Keratinocyte (primary cell): ENCODE results near the gene KRTAP4-7. TPM values are rescaled to one million over a fixed set of nuclear protein-coding genes. Genes with fewer than 3 reads are reported as not detected.

Experiments
- DNase-seq: peaks from one replicate; pipeline ENCODE4 v3.0.0-alpha.2; 2011; ENCODE audit warnings: low read depth, missing footprints, low spot score
- FAIRE-seq: peaks from 2 replicates; lab custom pipeline; 2011; peaks lifted over from hg19 to GRCh38; lab: Jason Lieb, UNC
- H2AFZ ChIP-seq: 2 replicates; pipeline ENCODE4 v1.6.0; 2012; ENCODE audit warnings: low read length, control low read depth, inconsistent platforms; ENCODE audit not compliant: control insufficient read depth
- H3K27ac ChIP-seq: 2 replicates; pipeline ENCODE4 v1.5.1; 2011; ENCODE audit warnings: low read length; ENCODE audit not compliant: control insufficient read depth, insufficient read depth
- H3K27me3 ChIP-seq: 3 replicates; pipeline ENCODE4 v1.6.0; 2011; ENCODE audit warnings: low read length; ENCODE audit not compliant: control insufficient read depth, insufficient read depth; ENCODE audit errors: extremely low read depth
- H3K36me3 ChIP-seq, 2 experiments: 2 replicates in 1 of 2; 3 replicates in 1 of 2; pipeline ENCODE4 v1.5.1; 2011; ENCODE audit warnings: low read length in 2 of 2, mild to moderate bottlenecking in 1 of 2; ENCODE audit not compliant: control insufficient read depth in 2 of 2, insufficient read depth in 2 of 2; ENCODE audit errors: extremely low read depth in 1 of 2
- H3K4me1 ChIP-seq: 3 replicates; pipeline ENCODE4 v1.5.1; 2011; ENCODE audit warnings: low read length; ENCODE audit not compliant: control insufficient read depth, insufficient read depth; ENCODE audit errors: extremely low read depth
- H3K4me2 ChIP-seq: 3 replicates; pipeline ENCODE4 v1.6.0; 2011; ENCODE audit warnings: low read depth, low read length; ENCODE audit not compliant: control insufficient read depth, insufficient read depth; ENCODE audit errors: extremely low read depth
- H3K4me3 ChIP-seq, 3 experiments: fragments of 200-600 bp in 1 of 3; sonication (generic) in 1 of 3; 2 replicates in 2 of 3; 3 replicates in 1 of 3; pipeline ENCODE4 v1.5.1; 2011 to 2016; ENCODE audit warnings: low read length in 3 of 3, mild to moderate bottlenecking in 3 of 3, control low read depth in 2 of 3, inconsistent platforms in 1 of 3, low read depth in 1 of 3, mixed read lengths in 1 of 3, mixed run types in 1 of 3, moderate library complexity in 1 of 3; ENCODE audit not compliant: control insufficient read depth in 2 of 3, insufficient read depth in 2 of 3; ENCODE audit errors: extremely low read depth in 1 of 3
- H3K79me2 ChIP-seq: 2 replicates; pipeline ENCODE4 v1.6.0; 2012; ENCODE audit warnings: low read length; ENCODE audit not compliant: control insufficient read depth, insufficient read depth
- H3K9ac ChIP-seq: 3 replicates; pipeline ENCODE4 v1.6.0; 2011; ENCODE audit warnings: low read length; ENCODE audit not compliant: control insufficient read depth, insufficient read depth; ENCODE audit errors: extremely low read depth
- H3K9me1 ChIP-seq: 3 replicates; pipeline ENCODE4 v1.6.0; 2011; ENCODE audit warnings: low read length; ENCODE audit not compliant: control insufficient read depth, insufficient read depth; ENCODE audit errors: extremely low read depth
- H3K9me3 ChIP-seq: 2 replicates; pipeline ENCODE4 v1.5.1; 2012; ENCODE audit warnings: low read depth, low read length; ENCODE audit not compliant: control insufficient read depth
- H4K20me1 ChIP-seq: 3 replicates; pipeline ENCODE4 v1.6.0; 2011; ENCODE audit warnings: low read length; ENCODE audit not compliant: control insufficient read depth, insufficient read depth; ENCODE audit errors: extremely low read depth
- EZH2 ChIP-seq: IDR thresholded peaks from one replicate; pipeline ENCODE4 v1.6.1; 2012; ENCODE audit warnings: inconsistent platforms, mild to moderate bottlenecking, low read length, moderate library complexity
- dilution Hi-C: fragments of 300-500 bp; cut with MboI; formaldehyde crosslinking; loops from one replicate; pipeline ENCODE4 v1.7.0; 2020; ENCODE audit warnings: low sequenced_read_pairs; ENCODE audit not compliant: extremely low pct_ligation_motif_present
- polyA plus RNA-seq, 5 experiments: library from polyadenylated mRNA; depleted of rRNA in 3 of 5; stranded (reverse) in 3 of 5; stranded (forward) in 1 of 5; unstranded in 1 of 5; fragments of >200 nt; gene quantifications; 1 replicate in 1 of 5; 2 replicates in 3 of 5; 3 replicates in 1 of 5; pipeline versions ENCODE4 v1.2.1 to v1.2.3, GENCODE V29; 2011 to 2012; ENCODE audit warnings: missing spikeins in 2 of 5, low read depth in 1 of 5, low replicate concordance in 1 of 5
- TF ChIP-seq, protein P1 (sequence below), 3 experiments: IDR thresholded peaks in 1 of 3; conservative IDR thresholded peaks in 1 of 3; optimal IDR thresholded peaks in 1 of 3; 2 replicates in 2 of 3; 3 replicates in 1 of 3; pipeline versions ENCODE3 to v1.5.1; 2011; ENCODE audit warnings: low read length in 3 of 3, mild to moderate bottlenecking in 3 of 3, moderate library complexity in 2 of 3, control low read depth in 1 of 3, inconsistent platforms in 1 of 3; ENCODE audit not compliant: insufficient read depth in 2 of 3; ENCODE audit errors: extremely low read depth in 1 of 3

KRTAP4-7 gene
- polyA plus RNA-seq, 1 donor (not counting 4 experiments of a cell fraction or from before 2014, with no cell fraction given) = not detected

- H3K9ac ChIP-seq = no peak overlapping the region
- H3K9me1 ChIP-seq = no peaks in the 10 kb centered on the region
- H2AFZ ChIP-seq = no peak overlapping the region
- no peak overlapping the region for H3K4me2 ChIP-seq
- no peak for DNase-seq
- no peaks in the 10 kb centered on the region for H3K9me3 ChIP-seq
- H3K36me3 ChIP-seq = no peaks in the 10 kb centered on the region
- no peaks in the 10 kb centered on the region for H3K79me2 ChIP-seq
- H3K4me1 ChIP-seq = peaks cover 23% of the 10 kb centered on the region
- no peak overlapping the region for H3K4me3 ChIP-seq
- dilution Hi-C loops = no loop called here
- no peak for FAIRE-seq
- no peak for TF ChIP-seq EZH2
- TF ChIP-seq, protein P1, sequence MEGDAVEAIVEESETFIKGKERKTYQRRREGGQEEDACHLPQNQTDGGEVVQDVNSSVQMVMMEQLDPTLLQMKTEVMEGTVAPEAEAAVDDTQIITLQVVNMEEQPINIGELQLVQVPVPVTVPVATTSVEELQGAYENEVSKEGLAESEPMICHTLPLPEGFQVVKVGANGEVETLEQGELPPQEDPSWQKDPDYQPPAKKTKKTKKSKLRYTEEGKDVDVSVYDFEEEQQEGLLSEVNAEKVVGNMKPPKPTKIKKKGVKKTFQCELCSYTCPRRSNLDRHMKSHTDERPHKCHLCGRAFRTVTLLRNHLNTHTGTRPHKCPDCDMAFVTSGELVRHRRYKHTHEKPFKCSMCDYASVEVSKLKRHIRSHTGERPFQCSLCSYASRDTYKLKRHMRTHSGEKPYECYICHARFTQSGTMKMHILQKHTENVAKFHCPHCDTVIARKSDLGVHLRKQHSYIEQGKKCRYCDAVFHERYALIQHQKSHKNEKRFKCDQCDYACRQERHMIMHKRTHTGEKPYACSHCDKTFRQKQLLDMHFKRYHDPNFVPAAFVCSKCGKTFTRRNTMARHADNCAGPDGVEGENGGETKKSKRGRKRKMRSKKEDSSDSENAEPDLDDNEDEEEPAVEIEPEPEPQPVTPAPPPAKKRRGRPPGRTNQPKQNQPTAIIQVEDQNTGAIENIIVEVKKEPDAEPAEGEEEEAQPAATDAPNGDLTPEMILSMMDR (optimal IDR thresholded peaks at IDR 0.05 in 1 of 3, IDR thresholded peaks at IDR 0.05 in 1 of 3, conservative IDR thresholded peaks at IDR 0.05 in 1 of 3; ENCODE audit: extremely low read depth in 1 of 3, insufficient read depth in 2 of 3, low read length in 3 of 3) = no peak
- H3K27ac ChIP-seq = no peak overlapping the region
- H4K20me1 ChIP-seq = no peaks in the 10 kb centered on the region
- H3K27me3 ChIP-seq = no peaks in the 10 kb centered on the region
Observed at GRCh38 chr17:41096055-41096454, 12.1 kb downstream of the KRTAP4-7 start.

DNA sequence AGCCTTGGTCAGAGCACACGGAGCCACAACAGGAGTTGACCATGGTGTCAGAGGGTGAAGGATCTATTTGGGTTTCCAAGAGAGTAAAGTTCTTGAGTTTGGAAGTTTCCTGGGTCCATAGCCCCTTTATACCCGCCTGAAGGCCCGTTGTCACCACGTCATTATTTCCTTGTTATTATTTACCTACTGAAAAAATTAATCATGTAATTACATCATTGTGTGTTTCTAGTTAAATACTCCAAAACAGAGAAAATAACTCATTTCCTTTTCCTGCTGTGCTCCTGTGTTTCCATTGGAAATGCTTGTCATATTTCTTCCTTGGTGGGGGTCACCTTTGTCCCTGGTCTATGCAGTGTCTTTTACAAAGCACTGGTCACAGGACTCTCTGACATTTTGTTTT, 14.1 kb downstream of the KRTAP4-7 start, which contains the start of gene KRTAP4-8:
KRTAP4-8 (minus strand) TSS at position 101 of the 400 bp plus-strand sequence; CDS start at position 43, 58 bp downstream.
- no peaks in the 10 kb centered on the region for H3K36me3 ChIP-seq
- H3K4me1 ChIP-seq = peaks cover 23% of the 10 kb centered on the region
- TF ChIP-seq, protein P1 (optimal IDR thresholded peaks at IDR 0.05 in 1 of 3, IDR thresholded peaks at IDR 0.05 in 1 of 3, conservative IDR thresholded peaks at IDR 0.05 in 1 of 3; ENCODE audit: extremely low read depth in 1 of 3, insufficient read depth in 2 of 3, low read length in 3 of 3) = no peak
- TF ChIP-seq EZH2 = no peak
- peak within 1 kb of the TSS; percentile 59 for H3K4me2 ChIP-seq
- FAIRE-seq (no peak), DNase-seq (no peak)
- no peak within 1 kb of the TSS for H3K4me3 ChIP-seq
- peak within 1 kb of the TSS; percentile 55 for H3K27ac ChIP-seq
- no peaks in the 10 kb centered on the region for H3K27me3 ChIP-seq
- H4K20me1 ChIP-seq = no peaks in the 10 kb centered on the region
- no peak within 1 kb of the TSS for H3K9ac ChIP-seq
- no peaks in the 10 kb centered on the region for H3K9me1 ChIP-seq
- H3K9me3 ChIP-seq = no peaks in the 10 kb centered on the region
- H2AFZ ChIP-seq = no peak within 1 kb of the TSS
- dilution Hi-C loops = no loop called here
- no peaks in the 10 kb centered on the region for H3K79me2 ChIP-seq
